HG02798 (cell line): Measurements from ENCODE around the gene PRICKLE2.

Source experiments
- ATAC-seq: cut with Tn5 transposase; IDR thresholded peaks from one replicate; pipeline ENCODE4 v1.9.1; 2021; ENCODE audit warnings: mild to moderate bottlenecking; ENCODE audit not compliant: unreplicated experiment, poor library complexity

PRICKLE2 gene

GRCh38 chr3:64138656-64139375 is 86.5 kb downstream of the PRICKLE2 start:
- no peak for ATAC-seq

DNA sequence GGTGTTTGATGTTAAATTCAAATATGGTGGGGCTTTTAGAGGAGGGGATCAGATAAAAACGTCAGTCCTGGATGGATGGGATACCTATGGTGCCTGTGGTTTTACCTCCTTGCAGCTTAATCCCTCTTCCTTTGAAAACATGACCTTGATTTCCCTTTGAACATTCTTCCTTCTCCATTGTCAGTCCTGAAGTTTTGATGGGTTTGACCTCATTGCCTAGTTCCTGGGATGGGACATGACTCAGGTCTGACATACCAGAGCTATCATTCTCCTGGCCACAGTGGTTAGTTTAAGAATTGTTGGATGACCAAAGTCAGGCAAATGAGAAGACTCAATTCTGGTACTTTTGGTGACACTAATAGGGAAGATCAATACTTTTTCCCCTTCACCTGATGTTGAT is 87.2 kb downstream of the PRICKLE2 start:
- ATAC-seq = no peak

GRCh38 chr3:64134882-64135281 is 90.4 kb downstream of the PRICKLE2 start:
- no peak for ATAC-seq

GRCh38 chr3:64133987-64134386 is 91.3 kb downstream of the PRICKLE2 start:
- ATAC-seq = no peak

DNA sequence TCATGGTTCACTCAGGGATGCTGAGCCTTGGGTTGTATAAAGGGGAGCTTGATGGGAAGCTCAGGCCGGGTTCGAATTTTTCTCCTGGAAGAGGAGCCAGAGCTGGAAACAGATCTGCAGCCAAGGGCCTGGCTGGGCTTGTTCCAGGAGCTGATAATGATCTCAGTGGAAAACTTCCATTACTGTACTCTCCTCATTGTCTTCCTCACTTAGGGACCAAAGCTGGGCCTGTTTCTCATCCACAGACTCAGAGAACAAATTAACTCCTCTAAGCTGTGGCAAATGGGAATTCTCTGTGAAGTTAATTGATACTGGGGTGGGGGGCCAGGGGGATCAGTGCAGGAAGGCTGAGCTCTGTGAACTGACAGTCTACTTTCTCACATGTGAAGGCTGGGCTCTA is 92.0 kb downstream of the PRICKLE2 start:
- ATAC-seq = no peak

DNA sequence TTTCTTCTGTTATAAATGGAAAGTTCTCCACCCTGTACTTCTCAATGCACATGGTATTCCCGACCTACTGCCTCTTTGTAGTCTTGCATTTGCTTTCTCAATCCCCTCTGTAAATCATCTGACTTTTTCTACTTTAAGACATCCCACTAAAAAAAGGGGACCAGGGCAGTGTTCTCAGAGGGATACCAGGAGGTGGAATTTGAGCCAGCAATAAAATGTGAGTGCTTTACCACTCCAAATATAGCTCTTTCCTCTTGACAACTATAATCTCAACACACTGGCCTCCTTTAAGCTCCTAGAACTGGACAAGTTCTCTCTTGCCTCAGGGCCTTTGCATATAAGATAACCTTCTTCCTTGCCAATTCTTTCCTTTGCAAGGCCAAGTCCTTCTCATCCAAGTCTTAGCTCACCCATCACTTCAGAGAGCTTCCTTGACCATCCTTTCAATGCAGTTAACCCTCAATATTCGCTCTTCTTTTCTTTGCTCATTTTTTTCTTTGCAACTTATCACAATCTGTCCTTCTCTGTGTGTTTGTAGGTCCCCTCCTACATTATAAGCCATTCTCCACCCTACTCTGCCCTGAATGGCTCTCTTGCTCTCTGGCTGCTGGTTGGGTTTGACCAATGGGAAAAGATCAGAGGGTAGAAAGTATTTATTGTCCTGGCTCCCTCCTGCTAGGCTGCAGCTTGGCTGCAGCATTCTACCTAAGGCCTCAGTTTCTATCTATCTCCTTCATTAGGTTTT is 93.4 kb downstream of the PRICKLE2 start:
- no peak for ATAC-seq

GRCh38 chr3:64130436-64130835 is 94.8 kb downstream of the PRICKLE2 start:
- no peak for ATAC-seq

DNA sequence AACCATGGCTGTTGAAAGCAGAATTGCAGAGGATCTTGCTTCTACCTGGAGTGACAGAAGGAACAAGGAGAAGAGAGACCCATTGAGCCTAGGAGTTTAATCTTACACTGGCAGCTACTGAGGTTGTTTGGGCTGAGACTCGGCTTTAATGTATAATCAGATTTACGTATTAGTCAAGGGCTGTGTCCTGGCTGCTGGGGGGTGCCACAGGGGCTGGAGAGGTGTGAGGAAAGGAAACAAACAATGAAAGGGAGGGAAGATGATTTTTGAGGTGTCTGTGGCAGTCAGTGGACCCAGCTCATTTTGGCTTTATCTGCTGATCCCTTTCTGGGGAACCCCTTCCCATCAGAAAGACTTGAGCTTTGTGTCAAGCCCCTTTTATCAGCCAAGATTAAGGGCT is 95.7 kb downstream of the PRICKLE2 start:
- no peak for ATAC-seq

GRCh38 chr3:64129106-64129505 is 96.2 kb downstream of the PRICKLE2 start:
- no peak for ATAC-seq

GRCh38 chr3:64125561-64125960 is 99.7 kb downstream of the PRICKLE2 start:
- no peak for ATAC-seq

DNA sequence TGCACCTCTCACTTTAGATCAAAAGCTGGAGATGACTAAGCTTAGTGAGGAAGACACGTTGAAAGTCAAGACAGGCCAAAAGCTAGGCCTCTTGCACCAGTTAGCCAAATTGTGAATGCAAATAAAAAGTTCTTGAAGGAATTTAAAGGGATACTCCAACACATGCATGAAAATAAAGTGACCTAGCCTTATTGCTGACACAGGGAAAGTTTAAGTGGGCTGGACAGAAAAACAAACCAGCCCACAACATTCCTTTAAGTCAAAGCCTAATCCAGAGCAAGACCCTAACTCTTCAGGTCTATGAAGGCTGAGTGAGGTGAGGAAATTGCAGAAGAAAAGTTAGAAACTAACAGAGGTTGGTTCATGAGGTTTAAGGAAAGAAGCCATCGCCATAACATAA is 101.3 kb downstream of the PRICKLE2 start:
- ATAC-seq = no peak

DNA sequence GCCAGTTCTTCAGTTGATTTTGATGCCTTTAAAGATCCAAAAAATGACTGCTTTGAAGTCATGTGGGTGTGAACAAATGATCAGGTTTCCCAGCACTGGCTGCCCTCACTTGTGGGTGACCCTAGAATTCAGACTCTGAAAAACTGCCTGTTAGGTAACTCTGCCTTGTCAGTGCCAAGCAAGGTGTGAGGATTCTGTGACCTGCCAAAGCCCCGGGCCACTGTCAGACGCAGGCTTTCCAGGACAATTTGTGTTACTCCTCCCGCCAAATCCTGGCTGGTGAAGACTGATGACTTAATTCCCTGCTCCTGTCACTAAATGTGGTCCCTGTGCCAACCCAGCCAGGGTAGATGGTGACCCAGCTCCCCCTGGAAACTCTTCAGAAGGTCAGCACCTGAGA is 102.8 kb downstream of the PRICKLE2 start:
- no peak for ATAC-seq

- ATAC-seq = no peak
Measured at GRCh38 chr3:64121750-64122311, 103.4 kb downstream of the PRICKLE2 start.

DNA sequence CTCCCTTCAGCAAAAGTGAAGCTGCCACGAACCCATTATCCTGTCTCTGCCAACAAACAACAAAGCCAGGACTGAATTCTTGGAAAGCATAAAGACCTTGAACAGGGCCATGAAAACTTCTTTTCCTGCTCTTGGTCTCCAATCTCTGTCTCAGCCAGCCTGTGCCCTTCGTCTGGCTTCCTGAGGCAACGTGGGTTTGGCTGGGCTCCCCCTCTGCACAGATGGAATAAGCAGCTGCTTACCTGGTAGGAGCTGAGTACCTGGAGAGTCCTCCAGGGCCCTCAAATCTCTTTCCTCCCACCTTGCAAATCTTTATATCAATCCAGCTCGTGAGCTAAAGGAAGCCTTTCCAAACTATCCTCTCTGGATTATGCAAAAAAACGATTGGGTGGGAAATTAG is 104.4 kb downstream of the PRICKLE2 start:
- ATAC-seq = no peak

DNA sequence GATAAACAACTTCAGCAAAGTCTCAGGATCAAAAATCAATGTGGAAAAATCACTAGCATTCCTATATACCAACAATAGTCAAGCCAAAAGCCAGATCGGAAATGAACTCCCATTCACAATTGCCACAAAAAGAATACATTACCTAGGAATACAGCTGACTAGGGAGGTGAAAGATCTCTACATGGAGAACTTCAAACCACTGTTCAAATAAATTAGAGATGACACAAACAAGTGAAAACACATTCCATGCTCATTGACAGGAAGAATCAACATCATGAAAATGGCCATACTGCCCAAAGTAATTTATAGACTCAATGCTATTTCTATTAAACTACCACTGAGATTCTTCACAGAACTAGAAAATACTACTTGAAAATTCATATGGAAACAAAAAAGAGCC is 107.8 kb downstream of the PRICKLE2 start:
- no peak for ATAC-seq

- no peak for ATAC-seq
Measured at GRCh38 chr3:64114651-64115050, 110.6 kb downstream of the PRICKLE2 start.

DNA sequence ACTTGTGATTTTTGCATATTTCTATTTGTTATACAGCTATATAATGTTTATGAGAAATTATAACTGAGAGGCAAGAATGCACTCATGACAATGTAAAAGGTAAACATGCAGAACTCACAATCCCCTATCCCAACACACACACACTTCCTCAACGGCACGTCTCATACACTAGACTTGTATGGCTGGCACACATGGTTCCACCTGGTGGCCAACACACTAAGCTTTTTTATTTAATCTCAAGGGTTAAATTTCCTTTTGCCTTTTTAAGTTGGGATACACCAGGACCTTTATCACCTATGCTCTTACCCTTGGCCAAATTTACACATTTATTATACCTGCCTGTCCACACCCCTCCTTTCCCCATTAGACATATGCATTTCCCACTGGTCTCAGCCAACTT is 113.4 kb downstream of the PRICKLE2 start:
- ATAC-seq = no peak

DNA sequence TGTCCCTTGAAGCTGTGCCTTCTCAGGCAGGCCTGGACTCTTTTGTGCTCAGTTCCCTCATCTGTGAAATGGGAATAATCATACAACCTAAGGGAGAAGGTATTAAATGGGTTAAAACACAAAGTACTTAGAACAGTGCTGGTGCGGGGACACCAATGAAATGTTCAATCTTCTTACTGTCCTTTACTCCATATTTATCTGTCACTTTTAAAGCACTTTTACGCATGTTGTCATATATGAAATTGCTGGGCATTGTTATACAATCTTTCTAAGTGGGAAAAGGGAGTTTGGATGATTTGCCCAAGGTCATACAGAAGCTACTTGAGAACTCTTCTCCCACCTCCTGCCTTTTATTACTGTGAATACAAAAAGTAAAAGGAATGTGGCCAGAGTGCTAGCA is 114.2 kb downstream of the PRICKLE2 start:
- no peak for ATAC-seq

DNA sequence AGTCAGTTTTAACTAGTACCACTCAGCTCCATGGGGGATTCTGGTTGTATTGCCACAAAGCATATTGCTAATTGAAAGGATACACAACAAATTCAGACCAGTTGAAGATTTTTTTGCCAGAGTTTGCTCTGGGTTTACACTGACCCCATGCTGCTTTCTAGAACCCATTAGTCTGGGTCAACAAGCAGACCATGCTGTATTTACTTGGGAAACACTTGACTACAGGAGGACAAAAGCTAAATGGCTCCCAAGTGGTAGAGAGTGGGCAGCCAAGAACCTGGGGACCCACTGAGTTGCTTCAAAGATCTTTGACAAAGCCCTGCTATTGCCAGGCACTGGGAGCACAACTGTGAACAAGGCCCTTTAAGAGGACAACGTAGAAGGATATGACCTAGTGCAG is 115.2 kb downstream of the PRICKLE2 start:
- no peak for ATAC-seq

GRCh38 chr3:64109438-64109837 is 115.8 kb downstream of the PRICKLE2 start:
- no peak for ATAC-seq

GRCh38 chr3:64108784-64109317 is 116.4 kb downstream of the PRICKLE2 start:
- no peak for ATAC-seq
